HCT116 (cell line): Measurements from ENCODE around the gene ADAMTS16. TPM values are rescaled to one million over a fixed set of nuclear protein-coding genes. Genes with fewer than 3 reads are reported as not detected.

Source experiments
- ATAC-seq: fragments of 200-7000 bp; cut with Tn5 transposase; 2 replicates; pipeline ENCODE4 v1.9.1; 2020; ENCODE audit warnings: mild to moderate bottlenecking, moderate library complexity
- BruUV-seq: library from RNA; stranded (reverse); fragments of 400-500 nt; replicated peaks from 2 replicates; lab custom pipeline; 2021; lab: Mats Ljungman, UMichigan
- CTCF ChIA-PET: fragments of 300-600 bp; sonication (Branson Sonifier 250); formaldehyde crosslinking; loops from one replicate; lab custom pipeline; 2021; ENCODE audit warnings: antibody characterized with exemption; lab: Charles Lee
- POLR2A ChIA-PET: fragments of 300-600, 350-600 bp; sonication (Branson Sonifier 250); formaldehyde crosslinking; loops from one replicate; lab custom pipeline; 2021; ENCODE audit warnings: antibody characterized with exemption; lab: Charles Lee
- RAD21 ChIA-PET, 2 experiments: fragments of 300-600 bp; sonication (Branson Sonifier 250); formaldehyde crosslinking; loops; one replicate each; lab custom pipeline; 2023; ENCODE audit warnings: low total read pairs in 2 of 2; ENCODE audit not compliant: uncharacterized antibody in 2 of 2, unreplicated experiment in 2 of 2, low non-redundant PET in 1 of 2; lab: Charles Lee
- DNase-seq: peaks from one replicate; pipeline ENCODE4 v3.0.0-alpha.2; 2010; ENCODE audit warnings: low read depth, low spot score
- H2AFZ ChIP-seq: fragments of 200-600 bp; shearing (Covaris generic), sonication (generic); 2 replicates; pipeline ENCODE4 v1.6.1; 2017; ENCODE audit warnings: low read depth, mixed run types, mixed read lengths, antibody characterized with exemption, low read length; ENCODE audit not compliant: poor library complexity, severe bottlenecking
- H3K27ac ChIP-seq: 2 replicates; pipeline ENCODE4 v1.5.1; 2012; ENCODE audit warnings: low read depth, low read length
- H3K27me3 ChIP-seq: fragments of 200-600 bp; sonication (generic); 2 replicates; pipeline ENCODE4 v1.6.1; 2016; ENCODE audit warnings: mixed run types, low read length, mixed read lengths; ENCODE audit not compliant: insufficient read depth
- H3K36me3 ChIP-seq, 2 experiments: fragments of 200-500 bp in 1 of 2; fragments of 200-600 bp in 1 of 2; sonication (Bioruptor generic) in 1 of 2; sonication (generic) in 1 of 2; 2 replicates each; pipeline versions ENCODE4 v1.5.1 to v1.6.1; 2014 to 2016; ENCODE audit warnings: low read length in 2 of 2, inconsistent platforms in 1 of 2, mixed read lengths in 1 of 2, mixed run types in 1 of 2; ENCODE audit not compliant: insufficient read depth in 2 of 2, control insufficient read depth in 1 of 2
- H3K4me1 ChIP-seq, 2 experiments: fragments of 200-600 bp in 1 of 2; sonication (generic) in 1 of 2; 2 replicates each; pipeline versions ENCODE4 v1.5.1 to v1.6.1; 2012 to 2017; ENCODE audit warnings: low read length in 2 of 2, inconsistent platforms in 1 of 2, mild to moderate bottlenecking in 1 of 2, mixed read lengths in 1 of 2, mixed run types in 1 of 2, moderate library complexity in 1 of 2; ENCODE audit not compliant: insufficient read depth in 2 of 2, control insufficient read depth in 1 of 2
- H3K4me2 ChIP-seq: fragments of 200-600 bp; sonication (generic); 2 replicates; pipeline ENCODE4 v1.6.1; 2017; ENCODE audit warnings: mixed run types, low read length, mixed read lengths
- H3K4me3 ChIP-seq, 2 experiments: fragments of 200-600 bp in 1 of 2; sonication (generic) in 1 of 2; replicated peaks in 1 of 2; 2 replicates each; pipeline ENCODE4 v1.5.1; 2011 to 2016; ENCODE audit warnings: low read length in 2 of 2, control low read depth in 1 of 2, low read depth in 1 of 2, mild to moderate bottlenecking in 1 of 2, mixed read lengths in 1 of 2, mixed run types in 1 of 2
- H3K79me2 ChIP-seq: fragments of 200-600 bp; sonication (generic); 2 replicates; pipeline ENCODE4 v1.6.1; 2017; ENCODE audit warnings: mild to moderate bottlenecking, mixed run types, low read length, moderate library complexity, mixed read lengths; ENCODE audit not compliant: insufficient read depth
- H3K9ac ChIP-seq: fragments of 200-600 bp; sonication (generic); 2 replicates; pipeline ENCODE4 v1.6.1; 2016; ENCODE audit warnings: low read length, mixed read lengths
- H3K9me2 ChIP-seq: fragments of 200-600 bp; sonication (generic), shearing (Covaris generic); 2 replicates; pipeline ENCODE4 v1.6.1; 2017; ENCODE audit warnings: mixed run types, mild to moderate bottlenecking, moderate library complexity; ENCODE audit not compliant: insufficient read depth
- H3K9me3 ChIP-seq, 2 experiments: fragments of 200-500 bp in 1 of 2; fragments of 200-600 bp in 1 of 2; sonication (Bioruptor generic) in 1 of 2; sonication (generic) in 1 of 2; 2 replicates each; pipeline ENCODE4 v1.6.1; 2014 to 2017; ENCODE audit warnings: low read length in 2 of 2, mixed read lengths in 2 of 2, inconsistent platforms in 1 of 2, low read depth in 1 of 2, mild to moderate bottlenecking in 1 of 2, mixed run types in 1 of 2, moderate library complexity in 1 of 2; ENCODE audit not compliant: control insufficient read depth in 1 of 2, insufficient read depth in 1 of 2
- H4K20me1 ChIP-seq: fragments of 200-600 bp; sonication (generic), shearing (Covaris generic); 2 replicates; pipeline ENCODE4 v1.6.1; 2017; ENCODE audit warnings: mixed run types, mild to moderate bottlenecking, moderate library complexity; ENCODE audit not compliant: insufficient read depth
- CBX3 ChIP-seq: IDR thresholded peaks from 2 replicates; pipeline ENCODE4 v1.6.1; 2012; ENCODE audit warnings: low read depth
- CEBPB ChIP-seq: IDR thresholded peaks from 2 replicates; pipeline ENCODE4 v1.6.1; 2012; ENCODE audit warnings: low read depth
- ELF1 ChIP-seq: IDR thresholded peaks from 2 replicates; pipeline ENCODE4 v1.6.1; 2012; ENCODE audit warnings: low read depth, borderline replicate concordance
- FOSL1 ChIP-seq: IDR thresholded peaks from 2 replicates; pipeline ENCODE4 v1.6.1; 2012; ENCODE audit warnings: low read depth
- JUND ChIP-seq: IDR thresholded peaks from 2 replicates; pipeline ENCODE4 v1.6.1; 2012
- POLR2A ChIP-seq: IDR thresholded peaks from 2 replicates; pipeline ENCODE4 v1.7.0; 2011; ENCODE audit warnings: borderline replicate concordance; ENCODE audit not compliant: insufficient read depth, insufficient read length; ENCODE audit errors: extremely low read depth
- POLR2AphosphoS5 ChIP-seq: IDR thresholded peaks from 2 replicates; pipeline ENCODE4 v1.6.1; 2011; ENCODE audit warnings: mild to moderate bottlenecking, low read depth, low read length, moderate library complexity
- RAD21 ChIP-seq: IDR thresholded peaks from 2 replicates; pipeline ENCODE4 v1.6.1; 2012; ENCODE audit warnings: low read depth, mild to moderate bottlenecking
- SRF ChIP-seq: IDR thresholded peaks from 2 replicates; pipeline ENCODE4 v1.6.1; 2012; ENCODE audit warnings: low read depth
- YY1 ChIP-seq: IDR thresholded peaks from 2 replicates; pipeline ENCODE4 v1.6.1; 2011; ENCODE audit warnings: low read length, low read depth, moderate library complexity, mild to moderate bottlenecking; ENCODE audit not compliant: insufficient replicate concordance; ENCODE audit errors: extremely low read depth
- ZFX ChIP-seq: fragments of 450-650 bp; IDR thresholded peaks from 2 replicates; pipeline ENCODE4 v1.6.1; 2017
- ZNF274 ChIP-seq: fragments of 200-500 bp; sonication (Bioruptor generic); IDR thresholded peaks from 2 replicates; pipeline ENCODE4 v1.6.1; 2014; ENCODE audit warnings: mild to moderate bottlenecking, low read depth, low read length, inconsistent platforms
- intact Hi-C: fragments of 100-400 bp; cut with micrococcal nuclease; formaldehyde crosslinking; loops from 2 replicates; pipeline ENCODE4 v1.10.0; 2022
- total RNA-seq: library from RNA; stranded (reverse); gene quantifications from one replicate; pipeline ENCODE4 v1.2.1, GENCODE V29; 2021; ENCODE audit not compliant: unreplicated experiment
- TF ChIP-seq, protein P1 (sequence below): IDR thresholded peaks from 2 replicates; pipeline ENCODE4 v1.6.1; 2011; ENCODE audit warnings: mild to moderate bottlenecking, low read length, moderate library complexity; ENCODE audit not compliant: insufficient replicate concordance; ENCODE audit errors: extremely low read depth

ADAMTS16 gene
- total RNA-seq, 1 experiment from 2014 or later = 2.4 TPM

DNA sequence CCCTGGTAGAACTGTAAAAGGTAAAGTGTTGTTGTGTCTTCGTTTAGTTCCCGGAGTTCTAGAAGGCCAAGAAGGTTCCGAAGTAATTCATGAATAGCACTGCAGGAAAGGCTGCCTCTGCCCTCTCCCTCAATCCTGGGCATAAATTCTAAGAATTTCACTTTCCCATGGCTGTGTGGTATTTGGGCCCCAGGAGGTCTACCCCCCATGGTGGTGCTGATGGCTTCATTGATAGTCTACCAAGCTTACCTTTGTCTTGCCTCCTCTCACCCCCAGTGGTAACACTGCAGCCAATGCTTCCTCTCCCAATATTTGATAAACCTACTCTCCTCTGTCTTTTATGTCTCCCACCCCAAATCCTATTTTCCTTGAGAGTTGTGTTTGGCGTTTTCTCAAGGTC, 39.5 kb downstream of the ADAMTS16 start:
- Histone ChIP-seq H3K4me2 (no peak overlapping the region), H3K4me1 (peaks cover 0 to 5% of the 10 kb centered on the region in 2 experiments; a peak in 1 of 4 replicates), H2AFZ (no peak overlapping the region), H3K79me2 (no peaks in the 10 kb centered on the region), H3K9ac (no peak overlapping the region), H3K4me3 (no peak overlapping the region), H4K20me1 (no peaks in the 10 kb centered on the region), H3K36me3 (no peaks in the 10 kb centered on the region), H3K27me3 (no peaks in the 10 kb centered on the region), H3K27ac (no peak overlapping the region), H3K9me3 (no peaks in the 10 kb centered on the region), H3K9me2 (no peaks in the 10 kb centered on the region)
- intact Hi-C loops = no loop called here
- DNase-seq (no peak), ATAC-seq (no peak)
- no peak for TF ChIP-seq RAD21
- ChIA-PET RAD21 (no interaction called here), POLR2A (no interaction called here), CTCF (no interaction called here)
- no TSS peak for BruUV-seq

DNA sequence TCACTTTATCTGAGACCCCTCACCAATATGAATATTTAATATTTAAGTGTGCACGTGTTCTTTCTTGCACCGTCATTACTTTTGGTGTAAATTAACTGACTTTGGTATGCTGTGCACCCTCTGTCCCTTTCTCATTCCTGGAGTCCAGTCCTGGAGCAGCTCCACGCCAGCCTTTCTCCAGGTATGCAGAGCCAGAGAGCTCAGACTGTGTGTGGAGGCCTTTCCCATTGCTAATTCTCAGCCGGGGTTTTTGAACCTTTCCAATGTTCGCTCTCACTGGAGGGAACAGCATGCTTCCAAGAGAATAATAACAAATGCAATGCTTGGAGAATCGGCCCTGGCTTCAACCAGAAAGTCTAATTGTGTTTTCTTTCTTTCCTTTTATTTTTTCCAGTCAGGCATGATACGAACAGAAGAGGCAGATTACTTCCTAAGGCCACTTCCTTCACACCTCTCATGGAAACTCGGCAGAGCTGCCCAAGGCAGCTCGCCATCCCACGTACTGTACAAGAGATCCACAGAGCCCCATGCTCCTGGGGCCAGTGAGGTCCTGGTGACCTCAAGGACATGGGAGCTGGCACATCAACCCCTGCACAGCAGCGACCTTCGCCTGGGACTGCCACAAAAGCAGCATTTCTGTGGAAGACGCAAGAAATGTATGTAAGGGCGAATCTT, 41.7 kb downstream of the ADAMTS16 start:
- TF ChIP-seq CBX3 = no peak
- no peak for TF ChIP-seq POLR2AphosphoS5
- TF ChIP-seq, protein P1, sequence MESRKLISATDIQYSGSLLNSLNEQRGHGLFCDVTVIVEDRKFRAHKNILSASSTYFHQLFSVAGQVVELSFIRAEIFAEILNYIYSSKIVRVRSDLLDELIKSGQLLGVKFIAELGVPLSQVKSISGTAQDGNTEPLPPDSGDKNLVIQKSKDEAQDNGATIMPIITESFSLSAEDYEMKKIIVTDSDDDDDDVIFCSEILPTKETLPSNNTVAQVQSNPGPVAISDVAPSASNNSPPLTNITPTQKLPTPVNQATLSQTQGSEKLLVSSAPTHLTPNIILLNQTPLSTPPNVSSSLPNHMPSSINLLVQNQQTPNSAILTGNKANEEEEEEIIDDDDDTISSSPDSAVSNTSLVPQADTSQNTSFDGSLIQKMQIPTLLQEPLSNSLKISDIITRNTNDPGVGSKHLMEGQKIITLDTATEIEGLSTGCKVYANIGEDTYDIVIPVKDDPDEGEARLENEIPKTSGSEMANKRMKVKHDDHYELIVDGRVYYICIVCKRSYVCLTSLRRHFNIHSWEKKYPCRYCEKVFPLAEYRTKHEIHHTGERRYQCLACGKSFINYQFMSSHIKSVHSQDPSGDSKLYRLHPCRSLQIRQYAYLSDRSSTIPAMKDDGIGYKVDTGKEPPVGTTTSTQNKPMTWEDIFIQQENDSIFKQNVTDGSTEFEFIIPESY = no peak
- no peak for TF ChIP-seq POLR2A
- TF ChIP-seq ZFX = no peak
- no peak for TF ChIP-seq JUND
- TF ChIP-seq FOSL1 = no peak
- TF ChIP-seq SRF = no peak
- no peak for TF ChIP-seq ELF1
- no peak for TF ChIP-seq ZNF274
- no peak for TF ChIP-seq YY1
- TF ChIP-seq CEBPB = no peak
- H3K36me3 ChIP-seq = no peaks in the 10 kb centered on the region
- ATAC-seq = no peak
- no peaks in the 10 kb centered on the region for H3K9me2 ChIP-seq
- H2AFZ ChIP-seq = no peak overlapping the region
- no peaks in the 10 kb centered on the region for H3K27me3 ChIP-seq
- no peak overlapping the region for H3K27ac ChIP-seq
- H3K4me2 ChIP-seq = no peak overlapping the region
- ChIA-PET CTCF (no interaction called here), POLR2A (no interaction called here), RAD21 (no interaction called here)
- intact Hi-C loops = no loop called here
- no peaks in the 10 kb centered on the region for H3K9me3 ChIP-seq
- H3K4me1 ChIP-seq = peaks cover 0 to 5% of the 10 kb centered on the region in 2 experiments; a peak in 2 of 4 replicates
- no peaks in the 10 kb centered on the region for H4K20me1 ChIP-seq
- DNase-seq = no peak
- no peak overlapping the region for H3K4me3 ChIP-seq
- no peaks in the 10 kb centered on the region for H3K79me2 ChIP-seq
- BruUV-seq = no TSS peak
- no peak overlapping the region for H3K9ac ChIP-seq
